ENCODE measurements around the gene CARS1. TPM values are rescaled to one million over a fixed set of nuclear protein-coding genes. Genes with fewer than 3 reads are reported as not detected.
"Not testable (repeated sequence)": the region's sequence is repeated elsewhere in the genome, so short reads cannot be mapped to it uniquely, and the experiment has no call there.

Gene CARS1
- total RNA-seq, 1 donor from 2014 or later = 63.1 TPM

DNA sequence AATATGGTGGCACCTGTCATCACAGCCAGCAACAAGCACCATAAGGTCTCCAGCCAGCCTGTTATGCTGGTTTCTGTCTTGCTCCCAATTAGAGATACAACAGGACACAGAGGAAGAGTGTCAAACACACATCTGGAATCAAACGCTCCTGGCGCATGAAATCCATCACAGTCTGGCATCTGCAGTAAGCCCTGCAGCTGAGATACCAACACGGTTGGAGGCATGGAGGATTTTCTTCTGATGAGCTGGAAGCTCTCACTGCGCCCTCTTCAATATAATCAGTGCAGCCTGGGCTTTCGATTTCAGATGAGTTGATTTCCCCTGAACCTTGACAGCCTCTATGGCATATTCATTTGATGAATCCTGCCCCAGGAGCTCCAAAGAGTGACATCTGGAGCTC, 27.8 kb upstream of the CARS1 start:
- Mint-ChIP-seq H3K9me3 (no peaks in the 10 kb centered on the region), H3K27ac (no peak overlapping the region), H3K4me1 (no peaks in the 10 kb centered on the region), H3K27me3 (peaks cover 5% of the 10 kb centered on the region), H3K36me3 (ENCODE audit: low read depth) (no peaks in the 10 kb centered on the region), H3K4me3 (no peak overlapping the region)
- intact Hi-C loops (cut with micrococcal nuclease) = no loop called here
- DNase-seq = no peak

DNA sequence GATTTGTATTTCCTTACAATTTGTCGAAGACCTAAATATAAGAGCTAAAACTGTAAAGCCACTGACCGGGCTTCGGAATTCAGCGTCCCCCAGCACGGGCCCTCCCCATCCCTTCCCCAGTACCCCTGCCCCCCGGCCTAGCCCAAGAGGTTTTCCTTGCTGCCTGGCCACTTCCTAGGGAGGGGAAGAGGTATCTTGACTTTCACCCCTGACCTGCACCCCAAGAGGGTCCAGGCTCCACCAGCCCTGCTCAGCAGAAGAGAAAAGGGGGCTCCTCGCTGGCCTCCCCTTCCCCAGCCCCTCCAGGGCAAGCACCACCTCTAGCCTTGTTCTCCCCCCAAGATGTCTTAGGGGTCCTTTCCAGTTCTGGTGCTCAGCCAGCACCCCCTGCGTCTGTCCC, 26.1 kb upstream of the CARS1 start:
- no peak overlapping the region for H3K4me3 Mint-ChIP-seq
- H3K9me3 Mint-ChIP-seq = no peaks in the 10 kb centered on the region
- no peak overlapping the region for H3K27ac Mint-ChIP-seq
- no peaks in the 10 kb centered on the region for H3K36me3 Mint-ChIP-seq (ENCODE audit: low read depth)
- H3K27me3 Mint-ChIP-seq = peaks cover 9% of the 10 kb centered on the region
- no peaks in the 10 kb centered on the region for H3K4me1 Mint-ChIP-seq
- DNase-seq = no peak
- intact Hi-C loops (cut with micrococcal nuclease) = no loop called here

DNA sequence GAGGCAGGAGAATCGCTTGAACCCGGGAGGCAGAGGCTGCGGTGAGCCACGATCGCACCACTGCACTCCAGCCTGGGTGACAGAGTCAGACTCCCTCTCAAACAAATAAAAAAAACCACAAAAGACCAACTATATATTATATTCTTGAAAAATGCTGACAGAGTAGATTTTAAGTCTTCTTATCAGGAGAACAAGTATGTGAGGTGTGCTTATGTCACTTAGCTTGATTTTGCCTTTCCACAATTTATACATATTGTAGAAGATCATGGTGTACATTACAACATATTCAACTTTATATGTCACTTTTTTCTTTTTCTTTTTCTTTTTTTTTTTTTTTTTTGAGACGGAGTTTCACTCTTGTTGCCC, 24.1 kb upstream of the CARS1 start:
- Mint-ChIP-seq H3K27me3 (peaks cover 9% of the 10 kb centered on the region), H3K4me1 (no peaks in the 10 kb centered on the region), H3K4me3 (no peak overlapping the region), H3K27ac (no peak overlapping the region), H3K36me3 (ENCODE audit: low read depth) (no peaks in the 10 kb centered on the region), H3K9me3 (no peaks in the 10 kb centered on the region)
- intact Hi-C loops (cut with micrococcal nuclease) = no loop called here
- no peak for DNase-seq

DNA sequence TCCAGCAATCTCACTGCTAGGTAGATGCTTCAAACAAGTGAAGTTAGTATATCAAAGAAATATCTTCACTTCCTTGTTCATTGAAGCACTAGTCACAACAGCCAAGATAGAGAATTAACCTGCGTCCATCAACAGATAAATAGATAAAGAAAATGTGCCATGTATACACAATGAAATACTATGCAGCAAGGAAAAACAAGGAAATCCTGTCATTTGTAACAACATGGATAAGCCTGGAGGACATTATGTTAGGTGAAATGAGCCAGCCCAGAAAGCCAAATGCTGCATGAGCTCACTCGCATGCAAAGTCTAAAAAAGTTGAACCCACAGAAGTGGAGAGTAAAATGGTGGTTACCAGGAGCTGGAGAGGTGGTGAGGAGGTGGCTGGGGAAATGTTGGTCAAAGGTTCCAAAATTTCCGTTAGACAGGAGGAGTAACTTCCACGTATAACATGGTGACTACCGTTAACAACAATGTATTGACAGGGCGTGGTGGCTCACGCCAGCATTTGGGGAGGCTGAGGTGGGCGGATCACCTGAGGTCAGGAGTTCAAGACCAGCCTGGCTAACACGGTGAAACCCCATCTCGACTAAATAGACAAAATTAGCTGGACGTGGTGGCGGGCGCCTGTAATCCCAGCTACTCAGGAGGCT, 23.6 kb upstream of the CARS1 start:
- intact Hi-C loops (cut with micrococcal nuclease) = no loop called here
- Mint-ChIP-seq H3K9me3 (no peaks in the 10 kb centered on the region), H3K36me3 (ENCODE audit: low read depth) (no peaks in the 10 kb centered on the region), H3K4me1 (no peaks in the 10 kb centered on the region), H3K27me3 (peaks cover 9% of the 10 kb centered on the region), H3K4me3 (no peak overlapping the region), H3K27ac (no peak overlapping the region)
- no peak for DNase-seq

DNA sequence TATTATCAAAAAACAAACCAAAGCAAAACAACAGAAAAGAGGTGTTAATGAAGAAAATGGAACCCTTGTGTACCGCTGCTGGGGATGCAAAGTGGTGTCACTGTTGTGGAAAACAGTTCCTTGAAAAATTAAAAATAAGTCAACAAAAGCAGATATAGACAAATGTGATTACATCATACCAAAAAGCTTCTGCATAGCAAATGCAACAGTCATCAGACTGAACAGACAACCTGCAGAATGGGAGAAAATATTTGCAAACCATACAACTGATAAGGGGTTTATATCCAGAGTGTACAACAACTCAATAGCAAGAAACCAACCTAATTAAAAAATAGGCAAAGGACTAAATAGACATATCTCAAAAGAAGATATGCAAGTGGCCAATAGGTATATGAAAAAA, 22.9 kb upstream of the CARS1 start:
- Mint-ChIP-seq H3K27me3 (peaks cover 9% of the 10 kb centered on the region), H3K4me1 (no peaks in the 10 kb centered on the region), H3K27ac (no peak overlapping the region), H3K36me3 (ENCODE audit: low read depth) (no peaks in the 10 kb centered on the region), H3K4me3 (no peak overlapping the region), H3K9me3 (no peaks in the 10 kb centered on the region)
- intact Hi-C loops (cut with micrococcal nuclease) = no loop called here
- no peak for DNase-seq

DNA sequence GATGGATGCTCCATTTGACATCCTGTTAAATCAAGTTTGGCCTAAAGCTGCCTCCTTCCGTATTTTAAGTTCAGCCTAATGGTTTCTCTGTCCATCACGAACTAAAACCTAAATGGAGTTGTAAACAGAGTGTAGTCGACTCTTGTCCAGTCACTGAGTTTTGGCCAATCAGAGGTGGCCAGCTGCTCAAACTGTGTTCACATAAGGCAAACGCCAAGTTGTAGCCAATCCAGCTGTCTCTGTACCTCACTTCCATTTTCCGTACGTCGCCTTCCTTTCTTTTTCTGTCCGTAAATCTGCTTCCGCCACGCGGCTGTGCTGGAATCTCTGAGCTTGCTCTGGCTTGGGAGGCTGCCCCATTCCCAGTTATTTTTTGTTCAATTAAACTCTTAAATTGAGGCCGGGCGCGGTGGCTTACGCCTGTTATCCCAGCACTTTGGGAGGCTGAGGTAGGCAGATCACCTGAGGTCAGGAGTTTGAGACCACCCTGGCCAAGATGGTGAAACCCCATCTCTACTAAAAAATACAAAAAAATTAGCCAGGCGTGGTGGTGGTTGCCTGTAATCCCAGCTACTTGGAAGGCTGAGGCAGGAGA, 20.7 kb upstream of the CARS1 start:
- no peak for DNase-seq
- H3K4me1 Mint-ChIP-seq = no peaks in the 10 kb centered on the region
- intact Hi-C loops (cut with micrococcal nuclease) = no loop called here
- H3K36me3 Mint-ChIP-seq (ENCODE audit: low read depth) = no peaks in the 10 kb centered on the region
- H3K27me3 Mint-ChIP-seq = peaks cover 11% of the 10 kb centered on the region
- H3K9me3 Mint-ChIP-seq = no peaks in the 10 kb centered on the region
- H3K27ac Mint-ChIP-seq = no peak overlapping the region
- no peak overlapping the region for H3K4me3 Mint-ChIP-seq

DNA sequence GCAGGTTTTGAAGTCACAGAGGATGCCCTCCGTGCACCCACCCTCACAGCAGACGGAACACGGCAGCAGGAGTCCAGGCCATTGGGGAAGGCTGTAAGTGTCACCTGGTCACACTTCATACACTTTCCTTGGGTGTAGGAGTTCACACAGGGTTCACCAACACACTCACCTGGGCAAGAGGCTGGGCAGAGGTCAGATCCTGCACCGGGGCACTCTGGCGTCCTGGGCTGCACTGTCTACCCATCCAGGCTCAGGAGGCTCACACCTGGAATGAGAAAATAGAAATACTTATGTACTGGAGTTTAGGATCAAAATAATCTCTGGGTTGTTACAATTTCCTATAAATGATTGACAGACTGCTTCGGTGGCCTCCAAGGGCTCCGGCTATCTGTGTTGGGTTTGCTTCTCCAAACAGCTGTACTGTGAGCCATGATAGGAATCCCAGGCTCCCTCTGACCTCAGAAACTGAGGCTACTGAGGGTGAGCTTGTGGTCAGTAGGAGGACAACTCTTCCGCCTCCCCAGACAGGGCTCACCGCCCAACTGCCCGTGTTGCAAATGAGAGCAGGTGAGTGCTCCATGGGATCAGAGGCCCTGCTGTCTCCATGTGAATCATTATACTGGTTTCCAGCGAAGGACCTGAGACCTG, 20.1 kb upstream of the CARS1 start:
- H3K4me3 Mint-ChIP-seq = no peak overlapping the region
- intact Hi-C loops (cut with micrococcal nuclease) = no loop called here
- no peak for DNase-seq
- H3K36me3 Mint-ChIP-seq (ENCODE audit: low read depth) = no peaks in the 10 kb centered on the region
- H3K27ac Mint-ChIP-seq = no peak overlapping the region
- no peaks in the 10 kb centered on the region for H3K9me3 Mint-ChIP-seq
- H3K27me3 Mint-ChIP-seq = peaks cover 10% of the 10 kb centered on the region
- H3K4me1 Mint-ChIP-seq = no peaks in the 10 kb centered on the region

DNA sequence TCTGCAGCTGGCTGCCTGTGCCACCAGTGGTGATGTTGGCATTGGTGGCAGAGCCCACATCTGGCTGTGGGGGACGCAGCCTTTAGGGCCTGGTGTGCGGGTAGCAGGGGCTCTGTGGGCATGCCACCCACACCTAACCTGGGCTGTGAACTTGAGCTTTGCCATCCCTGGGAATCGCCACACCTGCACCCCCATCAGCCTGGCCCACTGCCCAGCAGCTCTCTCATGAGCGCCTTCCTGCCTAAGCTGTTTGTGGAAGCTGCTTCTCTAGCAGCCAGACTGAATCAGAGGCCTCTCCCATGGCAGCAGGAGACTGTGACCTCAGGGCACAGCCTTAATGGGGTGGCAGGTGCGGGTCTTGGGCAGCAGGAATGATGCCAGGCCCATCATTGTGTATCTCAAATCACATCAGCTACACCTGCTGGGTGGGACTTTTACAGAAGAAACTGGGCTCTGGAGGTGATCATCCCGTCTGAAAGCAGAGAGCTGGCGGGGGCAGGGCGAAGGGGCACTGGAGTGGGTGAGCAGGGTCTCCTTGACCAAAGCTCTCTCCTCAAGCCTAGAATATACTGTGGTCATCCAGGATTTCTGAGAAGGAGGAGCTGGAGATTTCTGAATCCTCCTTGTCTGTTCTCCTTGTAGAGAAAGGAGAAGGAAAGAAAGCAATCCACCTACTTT, 17.8 kb upstream of the CARS1 start:
- Mint-ChIP-seq H3K27ac (no peak overlapping the region), H3K27me3 (peaks cover 9% of the 10 kb centered on the region), H3K36me3 (ENCODE audit: low read depth) (no peaks in the 10 kb centered on the region), H3K4me3 (no peak overlapping the region), H3K4me1 (no peaks in the 10 kb centered on the region), H3K9me3 (no peaks in the 10 kb centered on the region)
- intact Hi-C loops (cut with micrococcal nuclease) = no loop called here
- DNase-seq = no peak

DNA sequence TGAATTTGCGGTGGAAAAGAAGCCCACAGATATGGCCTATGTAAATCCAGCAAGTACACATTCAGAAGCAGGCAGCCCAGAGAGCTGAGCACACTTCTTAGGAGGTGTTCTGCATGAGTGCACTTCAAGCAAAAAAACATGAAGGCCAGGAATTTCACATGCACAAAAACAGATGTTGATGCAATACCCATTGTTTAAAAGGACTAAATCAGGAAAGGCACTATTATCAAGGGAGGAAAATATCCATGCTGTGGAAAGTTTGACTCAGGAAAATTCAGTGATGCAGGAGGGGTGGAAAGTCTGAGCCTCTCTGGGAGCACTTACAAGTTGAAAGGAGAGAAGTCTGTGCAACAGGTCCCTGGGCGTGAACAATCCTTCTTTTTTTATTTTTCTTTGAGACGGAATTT, 15.8 kb upstream of the CARS1 start:
- no peaks in the 10 kb centered on the region for H3K4me1 Mint-ChIP-seq
- H3K27me3 Mint-ChIP-seq = peaks cover 8% of the 10 kb centered on the region
- H3K27ac Mint-ChIP-seq = no peak overlapping the region
- intact Hi-C loops (cut with micrococcal nuclease) = no loop called here
- no peak overlapping the region for H3K4me3 Mint-ChIP-seq
- H3K36me3 Mint-ChIP-seq (ENCODE audit: low read depth) = no peaks in the 10 kb centered on the region
- no peaks in the 10 kb centered on the region for H3K9me3 Mint-ChIP-seq
- DNase-seq = no peak

DNA sequence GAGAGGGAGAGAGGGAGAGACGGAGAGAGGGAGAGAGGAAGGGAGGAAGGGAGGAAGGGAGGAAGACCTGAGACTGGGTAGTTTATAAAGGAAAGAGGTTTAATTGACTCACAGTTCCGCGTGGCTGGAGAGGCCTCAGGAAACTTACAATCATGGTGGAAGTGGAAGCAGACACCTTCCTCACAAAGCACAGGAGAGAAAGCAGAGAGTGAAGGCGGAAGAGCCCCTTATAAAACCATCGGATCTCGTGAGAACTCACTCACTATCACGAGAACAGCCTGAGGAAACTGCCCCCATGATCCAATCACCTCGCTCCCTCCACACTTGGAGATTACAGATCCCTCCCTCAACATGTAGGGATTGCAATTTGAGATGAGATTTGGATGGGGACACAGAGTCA, 12.2 kb upstream of the CARS1 start:
- no peak overlapping the region for H3K4me3 Mint-ChIP-seq
- no peak overlapping the region for H3K27ac Mint-ChIP-seq
- no peaks in the 10 kb centered on the region for H3K9me3 Mint-ChIP-seq
- H3K36me3 Mint-ChIP-seq (ENCODE audit: low read depth) = no peaks in the 10 kb centered on the region
- no peaks in the 10 kb centered on the region for H3K4me1 Mint-ChIP-seq
- H3K27me3 Mint-ChIP-seq = peaks cover 17% of the 10 kb centered on the region
- intact Hi-C loops (cut with micrococcal nuclease) = no loop called here
- no peak for DNase-seq

DNA sequence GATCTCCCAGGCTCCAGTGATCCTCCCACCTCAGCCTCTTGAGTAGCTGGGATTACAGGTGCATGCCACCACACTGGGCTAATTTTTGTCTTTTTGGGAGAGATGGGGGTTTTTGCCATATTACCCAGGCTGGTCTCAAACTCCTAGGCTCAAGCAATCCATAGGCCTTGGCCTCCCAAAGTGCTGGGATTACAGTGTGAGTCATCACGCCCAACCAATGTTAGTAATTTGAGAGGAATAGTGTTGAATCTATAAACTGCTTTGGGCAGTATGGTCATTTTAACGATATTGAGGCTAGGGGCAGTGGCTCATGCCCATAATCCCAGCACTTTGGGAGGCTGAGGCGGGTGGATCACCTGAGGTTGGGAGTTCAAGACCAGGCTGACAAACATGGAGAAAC, 9.1 kb upstream of the CARS1 start:
- H3K4me1 Mint-ChIP-seq; DNase-seq; H3K36me3 Mint-ChIP-seq (ENCODE audit: low read depth); H3K27ac Mint-ChIP-seq; H3K9me3 Mint-ChIP-seq; intact Hi-C loops (cut with micrococcal nuclease); H3K4me3 Mint-ChIP-seq: not testable (repeated sequence)
- peaks cover 22% of the 10 kb centered on the region for H3K27me3 Mint-ChIP-seq

DNA sequence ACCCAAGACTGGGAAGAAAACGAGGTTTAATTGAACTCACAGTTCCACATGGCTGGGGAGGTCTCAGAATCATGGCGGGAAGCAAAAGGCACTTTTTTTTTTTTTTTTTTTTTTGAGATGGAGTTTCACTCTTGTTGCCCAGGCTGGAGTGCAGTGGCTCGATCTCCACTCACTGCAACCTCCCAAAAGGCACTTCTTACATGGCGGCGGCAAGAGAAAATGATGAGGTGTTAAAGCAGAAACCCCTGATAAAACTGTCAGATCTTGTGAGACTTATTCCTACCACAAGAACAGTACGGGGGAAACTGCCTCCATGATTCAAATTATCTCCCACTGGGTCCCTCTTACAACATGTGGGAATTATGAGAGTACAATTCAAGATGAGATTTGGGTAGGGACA, 7.5 kb upstream of the CARS1 start:
- intact Hi-C loops (cut with micrococcal nuclease); H3K4me1 Mint-ChIP-seq; H3K27ac Mint-ChIP-seq; H3K36me3 Mint-ChIP-seq (ENCODE audit: low read depth); H3K9me3 Mint-ChIP-seq; H3K4me3 Mint-ChIP-seq; DNase-seq: not testable (repeated sequence)
- H3K27me3 Mint-ChIP-seq = peaks cover 23% of the 10 kb centered on the region

DNA sequence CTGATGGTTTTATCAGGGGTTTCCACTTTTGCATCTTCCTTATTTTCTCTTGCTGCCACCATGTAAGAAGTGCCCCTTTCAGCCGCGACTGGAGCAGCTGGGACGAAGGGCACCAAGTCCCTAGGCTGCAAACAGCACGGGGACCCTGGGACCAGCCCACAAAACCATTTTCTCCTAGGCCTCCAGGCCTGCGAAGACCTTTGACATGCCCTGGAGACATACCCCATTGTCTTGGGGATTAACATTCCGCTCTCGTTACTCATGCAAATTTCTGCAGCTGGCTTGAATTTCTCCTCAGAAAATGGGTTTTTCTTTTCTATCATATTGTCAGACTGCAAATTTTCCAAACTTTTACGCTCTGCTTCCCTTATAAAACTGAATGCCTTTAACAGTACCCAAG, 6.7 kb upstream of the CARS1 start:
- H3K9me3 Mint-ChIP-seq; H3K27ac Mint-ChIP-seq; H3K36me3 Mint-ChIP-seq (ENCODE audit: low read depth); intact Hi-C loops (cut with micrococcal nuclease); DNase-seq; H3K4me3 Mint-ChIP-seq; H3K4me1 Mint-ChIP-seq: not testable (repeated sequence)
- H3K27me3 Mint-ChIP-seq = peaks cover 21% of the 10 kb centered on the region

DNA sequence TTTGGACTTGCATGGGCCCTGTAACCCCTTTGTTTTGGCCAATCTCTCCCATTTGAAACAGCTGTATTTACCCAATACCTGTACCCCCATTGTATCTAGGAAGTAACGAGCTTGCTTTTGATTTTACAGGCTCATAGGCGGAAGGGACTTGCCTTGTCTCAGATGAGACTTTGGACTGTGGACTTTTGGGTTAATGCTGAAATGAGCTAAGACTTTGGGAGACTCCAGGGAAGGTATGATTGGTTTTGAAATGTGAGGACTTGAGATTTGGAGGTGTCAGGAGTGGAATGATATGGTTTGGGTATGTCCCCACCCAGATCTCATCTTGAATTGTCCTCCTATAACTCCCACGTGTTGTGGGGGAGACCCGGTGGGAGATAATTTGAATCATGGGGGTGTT, 6.2 kb upstream of the CARS1 start:
- intact Hi-C loops (cut with micrococcal nuclease); H3K9me3 Mint-ChIP-seq; H3K4me1 Mint-ChIP-seq; H3K36me3 Mint-ChIP-seq (ENCODE audit: low read depth); H3K27ac Mint-ChIP-seq; H3K4me3 Mint-ChIP-seq; DNase-seq: not testable (repeated sequence)
- peaks cover 21% of the 10 kb centered on the region for H3K27me3 Mint-ChIP-seq
